Left kidney (tissue), 8 donors: ENCODE data around the gene GTF2H2. TPM values are rescaled to one million over a fixed set of nuclear protein-coding genes. Genes with fewer than 3 reads are reported as not detected.
"Not testable (repeated sequence)": the region's sequence is repeated elsewhere in the genome, so short reads cannot be mapped to it uniquely, and the experiment has no call there.

ENCODE experiments used
- DNase-seq: peaks from one replicate; pipeline ENCODE4 v3.0.0-alpha.2; 2013
- long read RNA-seq, 8 donors: transcript quantifications; one replicate each; lab custom pipeline, GENCODE V29; 2026
- polyA plus RNA-seq: library from polyadenylated mRNA; unstranded; fragments of 120-200 nt; gene quantifications from one replicate; pipeline ENCODE4 v1.2.1, GENCODE V29; 2013; ENCODE audit not compliant: insufficient read length

Gene GTF2H2
- 42.2 TPM for polyA plus RNA-seq
- long read RNA-seq, donor 1, full-length matches to known transcripts, result 6 of 6 reads
- long read RNA-seq, donor 1, partial matches to known transcripts, result 0 of 6 reads
- long read RNA-seq, donor 1, other reads (novel, unspliced or antisense), result 0 of 6 reads
- long read RNA-seq, donor 2, partial matches to known transcripts, result 0 of 3 reads
- long read RNA-seq, donor 2, other reads (novel, unspliced or antisense), result 0 of 3 reads
- long read RNA-seq, donor 3, full-length matches to known transcripts, result 2 of 2 reads
- long read RNA-seq, donor 3, partial matches to known transcripts, result 0 of 2 reads
- long read RNA-seq, donor 3, other reads (novel, unspliced or antisense), result 0 of 2 reads
- long read RNA-seq, donor 4, result 0 reads
- long read RNA-seq, donor 5, partial matches to known transcripts, result 0 of 4 reads
- long read RNA-seq, donor 5, other reads (novel, unspliced or antisense), result 0 of 4 reads
- long read RNA-seq, donor 6, result 0 reads
- long read RNA-seq, donor 7, partial matches to known transcripts, result 0 of 1 reads
- long read RNA-seq, donor 7, other reads (novel, unspliced or antisense), result 0 of 1 reads
- long read RNA-seq, donor 8, full-length matches to known transcripts, result 1 of 1 reads
- long read RNA-seq, donor 8, partial matches to known transcripts, result 0 of 1 reads
- long read RNA-seq, donor 8, other reads (novel, unspliced or antisense), result 0 of 1 reads

- not testable (repeated sequence) for DNase-seq
Observed at GRCh38 chr5:71067262-71067928, at the start of gene GTF2H2. GTF2H2 (minus strand) TSS chr5:71067676; CDS start chr5:71062763, 4,913 bp downstream.

- DNase-seq, result not testable (repeated sequence)
Observed at GRCh38 chr5:71109730-71110275, 42.3 kb upstream of the GTF2H2 start.

GRCh38 chr5:71099996-71100395 is 32.5 kb upstream of the GTF2H2 start:
- not testable (repeated sequence) for DNase-seq

GRCh38 chr5:71097930-71098203 is 30.4 kb upstream of the GTF2H2 start:
- not testable (repeated sequence) for DNase-seq

GRCh38 chr5:71097173-71097929 is 29.9 kb upstream of the GTF2H2 start:
- not testable (repeated sequence) for DNase-seq

- not testable (repeated sequence) for DNase-seq
Observed at GRCh38 chr5:71089773-71090172, 22.3 kb upstream of the GTF2H2 start.

GRCh38 chr5:71088754-71089153 is 21.3 kb upstream of the GTF2H2 start:
- DNase-seq, result not testable (repeated sequence)

GRCh38 chr5:71086145-71086544 is 18.7 kb upstream of the GTF2H2 start:
- not testable (repeated sequence) for DNase-seq

GRCh38 chr5:71084280-71085063 is 17.0 kb upstream of the GTF2H2 start:
- not testable (repeated sequence) for DNase-seq

- not testable (repeated sequence) for DNase-seq
Observed at GRCh38 chr5:71082898-71083297, 15.4 kb upstream of the GTF2H2 start.

- DNase-seq, result not testable (repeated sequence)
Observed at GRCh38 chr5:71082340-71082739, 14.9 kb upstream of the GTF2H2 start.

GRCh38 chr5:71061322-71061721 is 6.2 kb downstream of the GTF2H2 start:
- DNase-seq, result not testable (repeated sequence)

- not testable (repeated sequence) for DNase-seq
Observed at GRCh38 chr5:71059426-71059825, 8.1 kb downstream of the GTF2H2 start.

- not testable (repeated sequence) for DNase-seq
Observed at GRCh38 chr5:71044808-71045207, 22.7 kb downstream of the GTF2H2 start.

GRCh38 chr5:71044128-71044527 is 23.3 kb downstream of the GTF2H2 start:
- DNase-seq, result not testable (repeated sequence)

- DNase-seq, result not testable (repeated sequence)
Observed at GRCh38 chr5:71031046-71031776, 36.3 kb downstream of the GTF2H2 start.

- DNase-seq, result not testable (repeated sequence)
Observed at GRCh38 chr5:71025289-71025953, 42.1 kb downstream of the GTF2H2 start, which contains the start of gene NAIP. NAIP (minus strand) TSS chr5:71025339; CDS start chr5:71012915, 12,424 bp downstream.

GRCh38 chr5:71020643-71021042 is 46.8 kb downstream of the GTF2H2 start:
- DNase-seq, result not testable (repeated sequence)

- not testable (repeated sequence) for DNase-seq
Observed at GRCh38 chr5:71018376-71019005, 49.0 kb downstream of the GTF2H2 start.
